PC-3 (cell line): ENCODE results near the gene EXD2. TPM values are rescaled to one million over a fixed set of nuclear protein-coding genes. Genes with fewer than 3 reads are reported as not detected.
"Not testable (repeated sequence)": the region's sequence is repeated elsewhere in the genome, so short reads cannot be mapped to it uniquely, and the experiment has no call there.

Source experiments
- ATAC-seq: fragments of 200-7000 bp; cut with Tn5 transposase; 2 replicates; pipeline ENCODE4 v1.9.1; 2020; ENCODE audit warnings: mild to moderate bottlenecking, moderate library complexity
- BruUV-seq: library from RNA; stranded (reverse); fragments of 400-500 nt; replicated peaks from 2 replicates; lab custom pipeline; 2021; lab: Mats Ljungman, UMichigan
- CTCF ChIA-PET: fragments of 300-600 bp; sonication (Branson Sonifier 250); formaldehyde crosslinking; loops from one replicate; lab custom pipeline; 2022; ENCODE audit warnings: antibody characterized with exemption; lab: Charles Lee
- POLR2A ChIA-PET: fragments of 300-600 bp; sonication (Branson Sonifier 250); formaldehyde crosslinking; loops from one replicate; lab custom pipeline; 2022; ENCODE audit warnings: antibody characterized with exemption; ENCODE audit not compliant: unreplicated experiment; lab: Charles Lee
- DNase-seq: peaks from one replicate; pipeline ENCODE4 v3.0.0-alpha.2; 2015
- H2AFZ ChIP-seq: fragments of 300-600 bp; sonication (generic); 2 replicates; pipeline ENCODE4 v1.6.0; 2016; ENCODE audit warnings: antibody characterized with exemption, low read length
- H3F3A ChIP-seq: fragments of 300-600 bp; sonication (generic); one replicate; pipeline ENCODE4 v1.6.0; 2017; ENCODE audit warnings: antibody characterized with exemption, low read length, control low read depth, mild to moderate bottlenecking; ENCODE audit not compliant: unreplicated experiment
- H3K27ac ChIP-seq: fragments of 300-600 bp; sonication (generic); 2 replicates; pipeline ENCODE4 v1.5.1; 2016; ENCODE audit warnings: mild to moderate bottlenecking, low read length
- H3K27me3 ChIP-seq: fragments of 300-600 bp; sonication (generic); 2 replicates; pipeline ENCODE4 v1.6.1; 2016; ENCODE audit warnings: low read length, mixed read lengths
- H3K36me3 ChIP-seq: fragments of 300-600 bp; sonication (generic); 2 replicates; pipeline ENCODE4 v1.6.1; 2016; ENCODE audit warnings: low read depth, mixed run types, low read length, mixed read lengths
- H3K4me1 ChIP-seq: fragments of 300-600 bp; sonication (generic); 2 replicates; pipeline ENCODE4 v1.5.1; 2016; ENCODE audit warnings: low read length; ENCODE audit not compliant: insufficient read depth
- H3K4me2 ChIP-seq: fragments of 300-600 bp; sonication (generic); 2 replicates; pipeline ENCODE4 v1.6.0; 2016; ENCODE audit warnings: low read length
- H3K4me3 ChIP-seq: fragments of 300-600 bp; sonication (generic); 2 replicates; pipeline ENCODE4 v1.5.1; 2016; ENCODE audit warnings: mild to moderate bottlenecking, low read length, mixed read lengths
- H3K79me2 ChIP-seq: fragments of 300-600 bp; sonication (generic); 2 replicates; pipeline ENCODE4 v1.6.1; 2017; ENCODE audit warnings: low read length, mixed read lengths
- H3K9ac ChIP-seq: fragments of 300-600 bp; sonication (generic); 2 replicates; pipeline ENCODE4 v1.6.0; 2016; ENCODE audit warnings: mild to moderate bottlenecking, low read length
- H3K9me2 ChIP-seq: fragments of 300-600 bp; sonication (generic); replicated peaks from 2 replicates; pipeline ENCODE4 v1.6.1; 2016; ENCODE audit warnings: mixed run types, low read length, mixed read lengths
- H3K9me3 ChIP-seq: fragments of 300-600 bp; sonication (generic); 2 replicates; pipeline ENCODE4 v1.6.1; 2016; ENCODE audit warnings: low read length, mixed read lengths
- H4K20me1 ChIP-seq: fragments of 300-600 bp; sonication (generic); 2 replicates; pipeline ENCODE4 v1.6.1; 2016; ENCODE audit warnings: low read length, mixed read lengths
- EZH2 ChIP-seq: fragments of 300-600 bp; sonication (generic); IDR thresholded peaks from one replicate; pipeline ENCODE4 v1.6.1; 2017; ENCODE audit warnings: antibody characterized with exemption, mild to moderate bottlenecking, low read length; ENCODE audit not compliant: unreplicated experiment
- EZH2phosphoT487 ChIP-seq: fragments of 300-600 bp; sonication (generic); IDR thresholded peaks from 2 replicates; pipeline ENCODE4 v1.6.1; 2018; ENCODE audit warnings: mild to moderate bottlenecking, antibody characterized with exemption, low read length, borderline replicate concordance
- intact Hi-C: fragments of 100-400 bp; cut with micrococcal nuclease; formaldehyde crosslinking; loops from 2 replicates; pipeline ENCODE4 v1.9.0; 2023
- total RNA-seq: library from RNA; depleted of rRNA; stranded (reverse); fragments of >200 nt; gene quantifications from 2 replicates; pipeline ENCODE4 v1.2.3, GENCODE V29; 2014
- TF ChIP-seq, protein P1 (sequence below): fragments of 300-600 bp; sonication (generic); conservative IDR thresholded peaks from 2 replicates; pipeline ENCODE4 v1.5.1; 2017; ENCODE audit warnings: antibody characterized with exemption, low read depth, mild to moderate bottlenecking, low read length

The EXD2 gene
- total RNA-seq, 1 experiment from 2014 or later = 19.9 TPM

GRCh38 chr14:69161590-69161989 is 29.7 kb upstream of the EXD2 start:
- intact Hi-C loops = no loop called here
- POLR2A ChIA-PET = no interaction called here

GRCh38 chr14:69165787-69166186 is 25.5 kb upstream of the EXD2 start:
- CTCF ChIA-PET, BruUV-seq, POLR2A ChIA-PET: not testable (repeated sequence)

More at GRCh38 chr14:69161590-69161989, 29.7 kb upstream of the EXD2 start:
- CTCF ChIA-PET = no interaction called here
- Histone ChIP-seq H3K27me3 (peaks cover 6% of the 10 kb centered on the region; the same call in 1 of the 2 replicates), H3K27ac (no peak overlapping the region), H3F3A (no peaks in the 10 kb centered on the region), H3K4me1 (no peaks in the 10 kb centered on the region), H4K20me1 (no peaks in the 10 kb centered on the region), H3K9ac (no peak overlapping the region), H3K4me3 (no peak overlapping the region), H3K36me3 (no peaks in the 10 kb centered on the region), H3K79me2 (no peaks in the 10 kb centered on the region), H3K4me2 (no peak overlapping the region), H3K9me2 (no peaks in the 10 kb centered on the region), H2AFZ (no peak overlapping the region), H3K9me3 (peaks cover 3% of the 10 kb centered on the region; the same call in 1 of the 2 replicates)
- BruUV-seq = no TSS peak
- ATAC-seq (no peak), DNase-seq (no peak)
- no peak for TF ChIP-seq EZH2
- no peak for TF ChIP-seq EZH2phosphoT487
- TF ChIP-seq, protein P1, sequence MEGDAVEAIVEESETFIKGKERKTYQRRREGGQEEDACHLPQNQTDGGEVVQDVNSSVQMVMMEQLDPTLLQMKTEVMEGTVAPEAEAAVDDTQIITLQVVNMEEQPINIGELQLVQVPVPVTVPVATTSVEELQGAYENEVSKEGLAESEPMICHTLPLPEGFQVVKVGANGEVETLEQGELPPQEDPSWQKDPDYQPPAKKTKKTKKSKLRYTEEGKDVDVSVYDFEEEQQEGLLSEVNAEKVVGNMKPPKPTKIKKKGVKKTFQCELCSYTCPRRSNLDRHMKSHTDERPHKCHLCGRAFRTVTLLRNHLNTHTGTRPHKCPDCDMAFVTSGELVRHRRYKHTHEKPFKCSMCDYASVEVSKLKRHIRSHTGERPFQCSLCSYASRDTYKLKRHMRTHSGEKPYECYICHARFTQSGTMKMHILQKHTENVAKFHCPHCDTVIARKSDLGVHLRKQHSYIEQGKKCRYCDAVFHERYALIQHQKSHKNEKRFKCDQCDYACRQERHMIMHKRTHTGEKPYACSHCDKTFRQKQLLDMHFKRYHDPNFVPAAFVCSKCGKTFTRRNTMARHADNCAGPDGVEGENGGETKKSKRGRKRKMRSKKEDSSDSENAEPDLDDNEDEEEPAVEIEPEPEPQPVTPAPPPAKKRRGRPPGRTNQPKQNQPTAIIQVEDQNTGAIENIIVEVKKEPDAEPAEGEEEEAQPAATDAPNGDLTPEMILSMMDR = no peak

GRCh38 chr14:69170839-69171238 is 20.5 kb upstream of the EXD2 start:
- DNase-seq = peak; percentile 50
- TF ChIP-seq EZH2 (no peak), EZH2phosphoT487 (no peak)
- TF ChIP-seq, protein P1 = no peak
- peaks cover 4% of the 10 kb centered on the region; the same call in 1 of the 2 replicates for H3K27me3 ChIP-seq
- H3K79me2 ChIP-seq = no peaks in the 10 kb centered on the region
- H2AFZ ChIP-seq = no peak overlapping the region
- intact Hi-C loops = no loop called here
- H3K27ac ChIP-seq = no peak overlapping the region
- CTCF ChIA-PET = interaction anchor here (0.5 kb wide), 1 partner anchor 14 kb away, joined by 3 read pairs; no protein-coding TSS in a partner anchor
- H3K4me3 ChIP-seq = no peak overlapping the region
- H3K4me1 ChIP-seq = no peaks in the 10 kb centered on the region
- H3K4me2 ChIP-seq = no peak overlapping the region
- no peaks in the 10 kb centered on the region for H3F3A ChIP-seq
- no peaks in the 10 kb centered on the region for H3K9me2 ChIP-seq
- no peaks in the 10 kb centered on the region for H4K20me1 ChIP-seq
- no TSS peak for BruUV-seq
- no peaks in the 10 kb centered on the region for H3K36me3 ChIP-seq
- ATAC-seq = peak; percentile 92
- POLR2A ChIA-PET = no interaction called here
- H3K9ac ChIP-seq = no peak overlapping the region
- H3K9me3 ChIP-seq = no peaks in the 10 kb centered on the region

More at GRCh38 chr14:69165787-69166186, 25.5 kb upstream of the EXD2 start:
- H3K9me3 ChIP-seq, H3K36me3 ChIP-seq, H3F3A ChIP-seq, H3K27ac ChIP-seq, H4K20me1 ChIP-seq, H3K79me2 ChIP-seq, H3K4me3 ChIP-seq, ATAC-seq, H3K4me2 ChIP-seq, H3K9me2 ChIP-seq, H3K4me1 ChIP-seq, H3K27me3 ChIP-seq, DNase-seq, H3K9ac ChIP-seq, H2AFZ ChIP-seq, intact Hi-C loops: not testable (repeated sequence)
